Measurements from ENCODE around the gene COMTD1. TPM values are rescaled to one million over a fixed set of nuclear protein-coding genes. Genes with fewer than 3 reads are reported as not detected.

The COMTD1 gene
- total RNA-seq, 4 donors from 2014 or later = 32.4 to 69.8 (median 46.7) TPM

DNA sequence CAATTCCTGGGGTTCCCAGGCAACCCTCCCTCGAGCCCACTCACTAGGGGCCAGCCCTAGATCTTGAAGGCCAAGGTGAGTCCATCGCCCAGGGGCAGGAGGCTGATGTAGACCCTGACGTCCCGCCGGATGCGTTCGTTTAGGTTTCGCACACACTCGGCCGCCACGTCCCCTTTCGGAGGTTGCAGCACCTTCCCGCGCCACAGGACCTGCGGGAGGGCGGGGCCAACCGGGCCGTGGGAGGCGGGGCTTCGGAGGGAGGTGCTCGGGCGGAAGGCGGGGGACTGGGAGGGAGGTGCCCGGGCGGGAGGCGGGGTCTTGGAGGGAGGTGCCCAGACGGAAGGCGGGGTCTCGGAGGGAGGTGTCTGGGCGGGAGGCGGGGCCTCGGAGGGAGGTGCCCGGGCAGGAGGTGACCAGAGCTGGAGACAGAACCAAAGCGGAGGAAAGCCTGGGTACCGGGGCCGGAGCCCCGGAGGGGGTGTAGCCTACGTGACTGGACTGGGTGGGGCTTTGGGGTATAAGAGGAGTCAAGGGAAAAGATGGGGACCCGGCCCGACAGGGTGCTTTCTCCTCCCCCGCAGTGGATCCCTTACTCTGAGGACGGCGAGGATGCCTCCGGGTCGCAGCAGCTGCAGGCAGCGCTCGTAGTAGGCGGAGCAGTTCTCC lies 1.6 kb downstream of the COMTD1 start:
- peaks cover 28% of the 10 kb centered on the region for H3K36me3 ChIP-seq
- TF ChIP-seq, protein P1, sequence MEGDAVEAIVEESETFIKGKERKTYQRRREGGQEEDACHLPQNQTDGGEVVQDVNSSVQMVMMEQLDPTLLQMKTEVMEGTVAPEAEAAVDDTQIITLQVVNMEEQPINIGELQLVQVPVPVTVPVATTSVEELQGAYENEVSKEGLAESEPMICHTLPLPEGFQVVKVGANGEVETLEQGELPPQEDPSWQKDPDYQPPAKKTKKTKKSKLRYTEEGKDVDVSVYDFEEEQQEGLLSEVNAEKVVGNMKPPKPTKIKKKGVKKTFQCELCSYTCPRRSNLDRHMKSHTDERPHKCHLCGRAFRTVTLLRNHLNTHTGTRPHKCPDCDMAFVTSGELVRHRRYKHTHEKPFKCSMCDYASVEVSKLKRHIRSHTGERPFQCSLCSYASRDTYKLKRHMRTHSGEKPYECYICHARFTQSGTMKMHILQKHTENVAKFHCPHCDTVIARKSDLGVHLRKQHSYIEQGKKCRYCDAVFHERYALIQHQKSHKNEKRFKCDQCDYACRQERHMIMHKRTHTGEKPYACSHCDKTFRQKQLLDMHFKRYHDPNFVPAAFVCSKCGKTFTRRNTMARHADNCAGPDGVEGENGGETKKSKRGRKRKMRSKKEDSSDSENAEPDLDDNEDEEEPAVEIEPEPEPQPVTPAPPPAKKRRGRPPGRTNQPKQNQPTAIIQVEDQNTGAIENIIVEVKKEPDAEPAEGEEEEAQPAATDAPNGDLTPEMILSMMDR (IDR thresholded peaks at IDR 0.05) = no peak
- TF ChIP-seq EP300 (IDR thresholded peaks at IDR 0.05) = no peak
- no peak for TF ChIP-seq POLR2A (IDR thresholded peaks at IDR 0.05)
- TF ChIP-seq POLR2AphosphoS5 (IDR thresholded peaks at IDR 0.05) = no peak
- no peaks in the 10 kb centered on the region for H3K9me3 ChIP-seq
- peaks cover 38% of the 10 kb centered on the region for H3K4me1 ChIP-seq
- WGBS = 3% methylated on average over 26 of the region's 48 CpGs
- DNase-seq (ENCODE audit: low spot score in 2 of 2) = peak; percentile 98
- H3K27me3 ChIP-seq = no peaks in the 10 kb centered on the region
- peak overlapping the region; percentile 91 for H3K4me3 ChIP-seq
- peak overlapping the region; percentile 83 for H3K27ac ChIP-seq

DNA sequence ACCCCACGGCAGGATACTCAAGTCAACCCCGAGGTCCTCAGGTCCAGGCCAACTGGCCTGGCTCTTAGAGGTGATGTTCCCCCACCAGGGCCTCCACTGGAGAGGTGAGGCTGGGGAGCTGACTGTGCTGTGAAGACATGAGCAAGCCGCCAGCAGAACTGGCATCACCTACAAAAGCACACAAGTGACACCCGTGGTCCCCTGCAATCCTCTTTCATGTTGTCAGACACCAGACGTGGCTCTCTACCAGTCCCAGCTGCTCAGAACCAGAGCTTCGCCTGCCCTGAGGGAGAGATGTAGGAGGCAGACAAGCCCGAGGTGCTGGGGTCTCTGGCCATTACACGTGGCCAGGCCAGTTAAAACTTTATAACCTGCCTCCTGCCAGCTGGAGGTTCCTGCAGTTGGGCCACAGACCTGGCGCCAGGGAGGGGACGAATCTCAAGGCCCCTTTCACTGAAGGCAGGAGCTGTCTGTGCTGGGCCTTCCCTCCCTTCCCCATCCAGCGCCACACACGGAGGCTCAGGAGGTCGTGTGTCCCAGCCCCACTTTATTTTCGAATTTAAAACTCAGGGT lies 2.2 kb downstream of the COMTD1 start:
- no peaks in the 10 kb centered on the region for H3K9me3 ChIP-seq
- DNase-seq (ENCODE audit: low spot score in 2 of 2) = peak in 1 of 2 donors; percentile 81
- TF ChIP-seq POLR2A (IDR thresholded peaks at IDR 0.05) = no peak
- TF ChIP-seq EP300 (IDR thresholded peaks at IDR 0.05) = no peak
- TF ChIP-seq, protein P1 (IDR thresholded peaks at IDR 0.05) = no peak
- TF ChIP-seq POLR2AphosphoS5 (IDR thresholded peaks at IDR 0.05) = no peak
- H3K4me3 ChIP-seq = peak overlapping the region; percentile 91
- peaks cover 35% of the 10 kb centered on the region for H3K4me1 ChIP-seq
- H3K27me3 ChIP-seq = no peaks in the 10 kb centered on the region
- peaks cover 28% of the 10 kb centered on the region for H3K36me3 ChIP-seq
- WGBS = 65% methylated on average over 4 of the region's 14 CpGs
- peak overlapping the region; percentile 83 for H3K27ac ChIP-seq

DNA sequence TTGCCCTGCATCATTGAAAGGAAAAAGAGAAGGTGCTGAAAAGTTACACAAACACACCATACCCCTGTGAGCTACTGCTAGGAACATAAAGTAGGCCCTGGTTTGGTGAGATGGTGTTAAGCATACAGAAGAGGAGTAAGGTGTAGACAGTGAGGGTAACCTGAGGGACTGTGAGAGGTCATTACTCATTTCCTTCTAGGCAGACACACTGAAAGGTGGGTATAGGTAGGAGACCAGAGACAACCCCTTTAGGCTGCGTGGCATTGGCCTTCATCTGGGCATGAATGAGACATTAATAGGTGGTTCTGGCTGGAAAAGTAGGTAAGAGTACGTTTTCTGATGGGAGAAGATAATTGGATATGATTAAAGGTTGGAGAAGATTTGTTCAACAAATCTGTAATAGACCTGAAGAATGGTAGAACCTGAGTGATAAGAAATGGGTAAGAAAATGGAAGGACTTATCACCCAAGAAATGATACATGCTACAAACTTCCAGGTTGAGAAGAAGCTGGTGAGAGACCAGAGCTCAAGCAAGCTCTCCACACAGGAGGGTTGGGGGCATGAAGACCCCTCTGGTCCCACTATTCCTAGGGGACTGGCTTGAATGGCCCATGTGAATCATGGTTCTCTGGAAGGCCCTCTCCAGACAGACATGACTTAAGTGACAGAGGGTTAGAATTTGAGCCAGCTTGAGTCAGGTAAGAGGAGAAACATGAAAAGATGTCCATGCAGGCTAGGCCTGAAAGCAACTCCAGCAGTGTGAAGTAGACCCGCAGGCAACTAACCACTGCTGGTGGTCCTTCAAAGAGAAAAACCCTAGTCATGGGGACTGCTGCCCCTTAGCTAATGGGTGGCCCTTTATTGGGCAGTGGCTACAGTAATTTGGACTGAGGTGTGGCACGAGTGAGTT lies 3.8 kb downstream of the COMTD1 start:
- H3K27ac ChIP-seq = no peak overlapping the region
- WGBS = 78% methylated on average over 4 of the region's 4 CpGs
- H3K4me3 ChIP-seq = no peak overlapping the region
- H3K4me1 ChIP-seq = peaks cover 45% of the 10 kb centered on the region
- peaks cover 28% of the 10 kb centered on the region for H3K36me3 ChIP-seq
- H3K27me3 ChIP-seq = no peaks in the 10 kb centered on the region
- TF ChIP-seq EP300 (IDR thresholded peaks at IDR 0.05) (no peak), POLR2AphosphoS5 (IDR thresholded peaks at IDR 0.05) (no peak), POLR2A (IDR thresholded peaks at IDR 0.05) (no peak)
- TF ChIP-seq, protein P1 (IDR thresholded peaks at IDR 0.05) = no peak
- DNase-seq (ENCODE audit: low spot score in 2 of 2) = peak; percentile 23 to 30
- no peaks in the 10 kb centered on the region for H3K9me3 ChIP-seq

DNA sequence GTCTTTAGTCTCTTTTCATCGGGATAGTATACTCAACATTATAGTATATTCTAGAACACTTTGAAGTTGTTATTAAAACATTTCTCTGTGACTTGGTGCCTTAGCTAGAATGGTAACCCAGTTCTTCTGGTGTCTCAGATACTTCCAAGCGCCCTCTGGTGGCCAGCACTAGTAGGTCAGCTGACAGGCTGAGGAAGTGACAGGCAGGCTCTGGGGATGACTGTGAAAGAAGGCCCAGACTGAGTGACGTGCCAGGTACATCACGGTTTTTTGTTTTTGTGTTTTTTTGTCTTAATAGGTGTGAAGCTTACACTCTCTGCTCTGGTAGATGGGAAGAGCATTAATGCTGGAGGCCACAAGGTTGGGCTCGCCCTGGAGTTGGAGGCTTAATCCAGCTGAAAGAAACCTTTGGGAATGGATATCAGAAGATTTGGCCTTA lies 5.1 kb downstream of the COMTD1 start:
- peaks cover 28% of the 10 kb centered on the region for H3K36me3 ChIP-seq
- H3K27ac ChIP-seq = no peak overlapping the region
- TF ChIP-seq POLR2A (IDR thresholded peaks at IDR 0.05) = no peak
- TF ChIP-seq POLR2AphosphoS5 (IDR thresholded peaks at IDR 0.05) = no peak
- TF ChIP-seq EP300 (IDR thresholded peaks at IDR 0.05) = no peak
- TF ChIP-seq, protein P1 (IDR thresholded peaks at IDR 0.05) = peak; percentile 83 to 94
- H3K27me3 ChIP-seq = no peaks in the 10 kb centered on the region
- DNase-seq (ENCODE audit: low spot score in 2 of 2) = peak; percentile 94 to 96
- H3K4me1 ChIP-seq = peaks cover 53% of the 10 kb centered on the region
- H3K4me3 ChIP-seq = no peak overlapping the region
- 29% methylated on average over 5 of the region's 5 CpGs for WGBS
- H3K9me3 ChIP-seq = no peaks in the 10 kb centered on the region
